Activated CD4-positive, CD25-positive, alpha-beta regulatory T cell treated with anti-CD3 and anti-CD28 coated beads, Interleukin-2, amount 50 U/mL, for 24 hours (primary cell): ENCODE results near the gene CFAP70.

Experiments
- ATAC-seq, 2 donors: fragments of 150-1000 bp; cut with Tn5 transposase; one replicate each; pipeline ENCODE4 v1.10.0; 2021; ENCODE audit warnings: mild to moderate bottlenecking in 1 of 2, moderate library complexity in 1 of 2

CFAP70 gene

DNA sequence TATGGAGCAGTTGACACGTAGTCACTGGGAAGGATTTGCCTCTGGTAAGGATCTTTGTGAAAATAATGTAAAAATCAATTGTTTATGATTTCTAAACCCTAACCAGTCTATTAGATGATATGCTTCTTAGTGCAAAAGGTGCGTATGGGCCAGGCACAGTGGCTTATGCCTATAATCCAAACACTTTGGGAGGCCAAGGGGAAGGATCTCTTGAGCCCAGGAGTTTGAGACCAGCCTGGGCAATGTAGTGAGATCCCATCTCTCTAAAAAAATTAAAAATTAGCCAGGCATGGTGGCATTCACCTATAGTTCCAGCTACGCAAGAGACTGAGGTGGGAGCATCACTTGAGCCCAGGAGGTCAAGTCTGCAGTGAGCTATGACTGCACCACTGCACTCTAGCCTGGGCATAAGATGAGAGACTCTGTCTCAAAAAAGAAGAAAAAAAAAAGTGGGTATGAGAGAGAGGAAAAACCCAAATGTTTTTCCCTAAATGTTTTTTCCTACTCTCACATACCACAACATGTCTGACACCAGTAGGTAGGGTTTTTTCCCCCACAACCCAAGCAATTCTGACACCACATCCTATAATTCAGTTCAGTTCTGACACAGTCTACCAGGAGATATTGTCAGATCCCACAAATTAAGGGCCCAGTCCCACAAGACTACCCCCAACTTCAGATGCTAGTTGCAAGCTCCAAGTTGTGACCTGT, 148.1 kb downstream of the CFAP70 start:
- ATAC-seq, result no peak

DNA sequence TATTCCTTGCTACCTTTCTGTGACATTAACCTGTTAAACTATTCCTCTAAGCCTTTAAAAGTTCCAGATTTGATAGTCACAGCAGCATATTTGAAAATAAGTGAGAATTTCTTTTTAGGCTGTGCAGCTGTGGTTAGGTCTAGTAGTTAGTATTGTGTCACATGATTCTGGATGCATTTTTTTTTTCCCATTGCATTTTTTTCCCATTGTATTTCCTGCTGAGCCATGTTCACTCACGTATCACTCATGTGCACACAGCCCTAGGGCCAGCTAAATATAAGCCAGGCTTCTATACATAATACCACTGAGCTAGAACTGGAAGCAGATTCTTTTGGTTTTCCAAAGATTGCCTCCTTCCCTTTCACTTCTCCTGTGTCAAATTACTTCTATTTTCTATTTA, 149.0 kb downstream of the CFAP70 start:
- no peak for ATAC-seq

DNA sequence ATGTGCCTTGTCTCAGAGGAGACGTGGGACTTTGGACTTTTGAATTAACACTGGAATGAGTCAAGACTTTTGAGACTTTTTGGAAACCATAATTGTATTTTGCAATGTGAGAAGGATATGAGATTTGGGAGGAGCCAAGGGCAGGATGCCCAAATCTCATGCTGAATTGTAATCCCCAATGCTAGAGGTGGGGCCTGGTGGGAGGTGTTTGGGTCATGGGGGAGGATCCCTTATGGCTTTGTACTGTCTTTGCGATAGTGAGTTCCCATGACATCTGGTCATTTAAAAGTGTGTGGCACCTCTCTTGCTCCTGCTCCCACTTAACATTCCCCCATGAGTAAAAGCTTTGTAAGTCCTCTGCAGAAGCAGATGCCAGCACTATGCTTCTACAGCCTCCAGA, 150.8 kb downstream of the CFAP70 start:
- ATAC-seq, result no peak

DNA sequence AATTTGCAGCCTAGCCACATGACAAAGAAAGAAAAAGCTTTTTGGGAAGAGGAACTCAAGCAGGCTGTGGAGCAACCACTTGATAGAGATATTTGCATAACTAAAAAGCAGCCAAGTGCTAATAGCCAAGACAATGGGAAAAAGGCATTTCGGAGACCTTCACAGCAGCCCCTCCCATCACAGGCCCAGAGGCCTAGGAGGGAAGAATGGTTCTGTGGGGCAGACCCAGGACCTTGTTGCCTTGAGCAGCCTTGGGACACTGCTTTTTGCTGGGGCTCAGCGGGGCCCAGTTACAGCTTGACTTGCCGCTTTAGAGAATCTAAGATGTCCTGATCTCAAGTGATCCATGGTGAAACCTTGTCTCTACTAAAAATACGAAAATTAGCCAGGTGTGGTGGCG, 152.3 kb downstream of the CFAP70 start:
- no peak for ATAC-seq

DNA sequence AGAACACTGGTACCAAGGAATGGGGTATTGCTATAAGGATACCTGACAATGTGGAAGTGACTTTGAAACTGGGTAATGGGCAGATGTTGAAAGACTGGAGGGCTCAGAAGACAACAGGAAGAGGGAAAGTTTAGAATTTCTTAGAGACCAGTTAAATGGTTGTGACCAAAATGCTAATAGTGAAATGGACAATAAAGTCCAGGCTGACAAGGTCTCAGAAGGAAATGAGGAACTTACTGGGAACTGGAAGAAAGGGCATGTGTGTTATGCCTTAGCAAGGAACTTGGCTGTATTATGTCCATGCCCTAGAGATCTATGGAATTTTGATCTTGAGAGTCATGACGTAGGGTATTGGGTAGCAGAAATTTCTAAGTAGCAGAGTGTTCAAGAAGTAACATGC, 152.8 kb downstream of the CFAP70 start:
- no peak for ATAC-seq

DNA sequence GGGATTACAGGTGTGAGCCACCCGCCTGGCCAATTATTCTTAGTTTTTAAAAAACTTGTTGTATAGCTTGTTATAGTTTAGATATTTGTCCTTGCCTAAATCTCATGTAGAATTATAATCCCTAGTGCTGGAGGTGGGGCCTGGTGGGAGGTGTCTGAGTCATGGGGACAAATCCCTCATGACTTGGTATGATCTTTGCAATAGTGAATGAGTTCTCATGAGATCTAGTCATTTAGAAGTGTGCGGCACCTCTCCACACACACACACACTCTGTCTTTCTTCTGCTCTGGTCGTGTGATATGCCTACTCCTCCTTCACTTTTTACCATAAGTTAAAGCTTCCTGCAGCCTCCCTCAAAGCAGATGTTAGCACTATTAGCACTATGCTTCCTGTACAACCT, 153.6 kb downstream of the CFAP70 start:
- no peak for ATAC-seq
